Suppressor macrophage treated with lipopolysaccharide for 4 hours (primary cell): ENCODE measurements around the gene MED16.
A peak's percentile ranks its signal among the peaks of the same experiment; 100 is the strongest.
"Not testable (repeated sequence)": the region's sequence is repeated elsewhere in the genome, so short reads cannot be mapped to it uniquely, and the experiment has no call there.

Experiments used
- DNase-seq: peaks from one replicate; pipeline ENCODE4 v3.0.0-alpha.2; 2020

Gene MED16

GRCh38 chr19:888581-889385, 4.2 kb downstream of the MED16 start:
- no peak for DNase-seq

GRCh38 chr19:887599-887998, 5.4 kb downstream of the MED16 start:
- DNase-seq, result no peak

GRCh38 chr19:887072-887471, 5.9 kb downstream of the MED16 start:
- DNase-seq, result no peak

DNA sequence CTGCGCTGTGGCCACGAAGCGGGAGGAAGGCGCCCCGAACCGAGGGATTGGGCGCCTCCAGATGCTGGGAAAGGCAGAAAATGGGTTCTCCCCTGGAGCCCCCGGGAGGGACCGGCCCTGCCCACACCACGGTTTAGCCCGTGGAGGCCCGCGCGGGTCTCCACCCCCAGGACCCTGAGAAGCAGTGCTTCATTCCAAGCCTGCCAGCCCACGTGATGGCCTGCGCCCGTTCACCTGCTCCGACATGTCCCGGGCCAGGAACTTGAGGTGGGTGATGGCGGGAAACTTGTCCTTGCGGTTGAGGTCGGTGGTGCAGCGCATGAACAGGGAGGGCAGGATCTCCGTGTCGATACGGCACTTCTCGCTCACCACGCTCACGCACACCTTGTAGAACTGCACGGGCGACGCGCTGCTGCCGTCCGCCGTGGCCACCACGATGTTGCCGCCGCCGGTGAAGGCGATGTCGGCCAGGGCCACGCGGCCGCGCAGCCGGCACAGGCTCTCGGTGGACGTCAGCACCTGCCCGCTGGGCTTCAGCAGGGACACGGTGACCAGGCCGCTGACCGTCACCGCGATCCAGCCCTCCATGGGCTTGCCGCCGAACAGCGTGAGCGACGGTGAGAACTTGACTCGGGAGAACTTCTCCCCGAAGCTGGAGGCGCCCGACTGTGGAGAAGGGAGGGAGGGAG, 7.3 kb downstream of the MED16 start:
- DNase-seq, result no peak

DNA sequence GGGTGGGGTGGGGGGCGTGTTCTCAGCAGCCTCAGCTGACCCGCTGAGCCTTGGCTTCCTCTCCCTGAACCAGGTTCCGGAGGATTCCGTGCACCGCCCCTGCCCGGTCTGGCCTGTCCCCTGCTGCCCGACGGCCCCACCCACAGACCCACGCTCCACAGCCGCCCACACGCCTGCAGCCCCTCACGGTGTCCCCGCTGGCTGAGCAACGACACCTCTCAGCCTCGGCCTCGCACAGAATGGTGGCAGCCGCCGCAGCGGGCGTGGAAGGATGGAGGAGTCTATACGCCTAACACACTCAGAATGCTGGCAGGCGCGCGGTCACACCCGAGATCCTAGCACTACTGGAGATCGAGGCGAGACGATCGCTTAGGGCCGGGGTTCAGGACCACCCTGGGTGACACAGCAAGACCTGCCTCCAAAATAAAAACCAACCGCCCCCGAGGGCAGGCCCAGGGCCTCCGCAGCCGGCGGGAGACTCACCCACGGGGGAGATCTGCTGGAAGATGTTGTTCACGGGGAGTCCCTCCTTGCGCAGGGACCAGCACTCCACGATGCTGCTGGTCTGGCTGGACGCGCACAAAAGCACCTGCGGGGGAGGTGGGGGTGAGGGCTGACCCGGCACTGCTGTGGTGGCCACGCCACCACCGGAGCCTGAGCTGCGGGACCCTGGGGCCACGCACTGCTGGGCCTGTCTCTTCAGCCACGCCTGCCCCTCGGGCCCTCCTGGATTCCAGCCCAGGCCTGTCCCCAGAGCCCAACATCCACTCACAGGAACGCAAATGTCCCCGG, 8.4 kb downstream of the MED16 start:
- DNase-seq, result no peak

DNA sequence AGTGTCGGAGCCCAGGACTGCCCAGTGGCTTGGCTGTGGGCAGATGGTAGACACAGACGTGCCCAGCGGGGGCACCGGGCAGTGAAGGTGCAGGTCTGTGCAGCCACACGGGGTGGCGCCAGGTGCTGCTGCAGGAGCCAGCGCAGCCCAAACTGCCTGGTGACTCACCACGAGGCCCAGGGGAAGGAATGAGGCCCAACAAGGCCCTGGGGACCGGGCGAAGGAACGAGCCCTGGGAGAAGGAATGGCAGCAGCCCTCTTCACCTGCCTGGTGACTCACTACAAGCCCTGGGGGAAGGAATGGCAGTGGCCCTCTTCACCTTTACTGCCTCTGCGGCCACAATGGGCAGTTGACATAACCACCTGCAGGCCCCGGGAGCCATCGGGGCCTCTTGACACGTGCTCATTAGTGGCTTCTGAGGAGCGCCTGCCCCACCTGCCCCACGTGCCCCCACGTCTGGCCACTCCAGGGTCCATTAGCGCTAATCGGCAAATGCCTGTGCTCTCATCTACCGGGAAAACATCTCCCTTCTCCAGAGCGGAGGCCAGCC, 9.3 kb downstream of the MED16 start:
- DNase-seq, result no peak

GRCh38 chr19:882871-883497, 10.0 kb downstream of the MED16 start:
- DNase-seq, result no peak

DNA sequence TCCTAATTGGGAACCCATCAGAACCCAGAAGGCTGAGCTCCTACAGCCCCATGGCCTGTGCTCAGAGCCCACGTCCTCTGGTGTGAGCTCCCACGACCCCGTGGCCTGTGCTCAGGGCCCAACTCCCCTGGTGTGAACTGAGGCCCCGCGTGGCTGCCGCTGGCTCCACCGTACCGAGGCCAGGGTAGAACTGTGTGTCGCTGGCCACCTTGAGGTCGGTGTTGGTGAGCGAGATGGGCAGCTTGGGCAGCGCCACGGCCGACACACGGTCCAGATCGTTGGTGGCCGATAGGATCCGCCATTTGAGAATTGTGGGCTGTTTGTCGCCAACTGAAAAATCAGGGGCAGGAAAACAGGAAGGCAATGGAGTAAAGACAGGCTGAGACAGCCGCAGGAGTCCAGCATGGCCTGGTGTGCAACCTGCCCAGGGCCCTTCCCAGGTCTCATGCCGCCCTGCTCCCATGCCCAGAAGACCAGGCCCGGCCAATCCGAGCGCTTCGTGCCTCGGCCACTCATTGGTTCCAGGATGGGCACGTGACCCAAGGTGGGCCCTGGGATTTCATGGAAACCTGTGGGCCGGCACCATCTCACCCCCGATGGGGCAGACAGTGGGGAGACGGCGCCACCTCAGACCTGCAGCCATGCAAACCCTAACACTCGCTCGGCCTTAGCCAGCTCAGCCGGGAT, 11.5 kb downstream of the MED16 start:
- no peak for DNase-seq

DNA sequence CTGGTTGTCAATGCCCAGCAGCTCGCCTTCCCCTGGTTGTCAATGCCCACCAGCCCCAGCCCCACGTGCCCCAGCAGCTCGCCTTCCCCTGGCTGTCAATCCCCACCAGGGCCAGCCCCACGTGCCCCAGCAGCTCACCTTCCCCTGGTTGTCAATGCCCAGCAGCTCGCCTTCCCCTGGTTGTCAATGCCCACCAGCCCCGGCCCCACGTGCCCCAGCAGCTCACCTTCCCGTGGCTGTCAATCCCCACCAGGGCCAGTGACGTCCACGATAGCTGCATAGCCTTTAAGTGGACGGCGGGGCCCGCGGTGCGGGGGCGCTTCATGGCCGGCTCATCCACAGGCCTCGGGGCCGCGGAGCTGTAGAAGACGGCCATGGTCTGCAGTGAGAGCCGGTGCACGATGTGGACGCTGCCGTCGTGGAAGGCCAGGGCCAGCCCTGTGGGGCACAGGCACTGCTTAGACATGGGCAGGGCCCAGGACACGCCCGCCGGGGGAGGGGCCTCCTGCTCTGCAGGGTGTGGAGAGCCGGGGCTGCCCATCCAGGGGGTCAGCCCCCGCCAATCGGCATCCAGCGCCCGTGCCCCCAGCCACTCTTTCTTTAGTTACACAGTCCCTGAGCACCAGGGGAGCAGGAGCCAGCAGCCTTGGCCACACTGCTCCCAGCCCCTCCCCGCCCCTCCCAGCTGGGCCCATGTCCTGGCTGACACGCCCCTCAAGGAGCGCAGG, 13.1 kb downstream of the MED16 start:
- no peak for DNase-seq

DNA sequence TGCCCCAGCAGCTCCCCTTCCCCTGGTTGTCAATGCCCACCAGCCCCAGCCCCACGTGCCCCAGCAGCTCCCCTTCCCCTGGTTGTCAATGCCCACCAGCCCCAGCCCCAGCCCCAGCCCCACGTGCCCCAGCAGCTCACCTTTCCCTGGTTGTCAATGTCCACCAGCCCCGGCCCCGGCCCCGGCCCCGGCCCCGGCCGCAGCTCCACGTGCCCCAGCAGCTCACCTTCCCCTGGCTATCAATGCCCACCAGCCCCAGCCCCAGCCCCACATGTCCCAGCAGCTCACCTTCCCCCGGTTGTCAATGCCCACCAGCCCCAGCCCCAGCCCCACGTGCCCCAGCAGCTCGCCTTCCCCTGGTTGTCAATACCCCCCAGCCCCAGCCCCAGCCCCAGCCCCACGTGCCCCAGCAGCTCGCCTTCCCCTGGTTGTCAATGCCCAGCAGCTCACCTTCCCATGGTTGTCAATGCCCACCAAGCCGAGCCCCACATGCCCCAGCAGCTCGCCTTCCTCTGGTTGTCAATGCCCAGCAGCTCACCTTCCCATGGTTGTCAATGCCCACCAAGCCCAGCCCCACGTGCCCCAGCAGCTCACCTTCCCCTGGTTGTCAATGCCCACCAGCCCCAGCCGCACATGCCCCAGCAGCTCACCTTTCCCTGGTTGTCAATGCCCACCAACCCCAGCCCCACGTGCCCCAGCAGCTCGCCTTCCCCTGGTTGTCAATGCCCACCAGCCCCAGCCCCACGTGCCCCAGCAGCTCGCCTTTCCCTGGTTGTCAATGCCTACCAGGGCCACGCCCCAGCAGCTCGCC, 14.0 kb downstream of the MED16 start:
- DNase-seq, result not testable (repeated sequence)

DNA sequence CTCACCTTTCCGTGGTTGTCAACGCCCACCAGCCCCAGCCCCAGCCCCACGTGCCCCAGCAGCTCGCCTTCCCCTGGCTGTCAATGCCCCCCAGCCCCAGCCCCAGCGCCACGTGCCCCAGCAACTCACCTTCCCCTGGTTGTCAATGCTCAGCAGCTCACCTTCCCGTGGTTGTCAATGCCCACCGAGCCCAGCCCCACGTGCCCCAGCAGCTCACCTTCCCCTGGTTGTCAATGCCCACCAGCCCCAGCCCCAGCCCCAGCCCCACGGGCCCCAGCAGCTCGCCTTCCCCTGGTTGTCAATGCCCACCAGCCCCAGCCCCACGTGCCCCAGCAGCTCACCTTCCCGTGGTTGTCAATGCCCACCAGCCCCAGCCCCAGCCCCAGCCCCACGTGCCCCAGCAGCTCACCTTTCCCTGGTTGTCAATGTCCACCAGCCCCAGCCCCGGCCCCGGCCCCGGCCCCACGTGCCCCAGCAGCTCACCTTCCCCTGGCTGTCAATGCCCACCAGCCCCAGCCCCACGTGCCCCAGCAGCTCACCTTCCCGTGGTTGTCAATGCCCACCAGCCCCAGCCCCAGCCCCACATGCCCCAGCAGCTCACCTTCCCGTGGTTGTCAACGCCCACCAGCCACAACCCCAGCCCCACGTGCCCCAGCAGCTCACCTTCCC, 14.9 kb downstream of the MED16 start:
- not testable (repeated sequence) for DNase-seq

- DNase-seq, result no peak
These were observed 16.1 kb downstream of the MED16 start for GRCh38 chr19:876780-877314.

DNA sequence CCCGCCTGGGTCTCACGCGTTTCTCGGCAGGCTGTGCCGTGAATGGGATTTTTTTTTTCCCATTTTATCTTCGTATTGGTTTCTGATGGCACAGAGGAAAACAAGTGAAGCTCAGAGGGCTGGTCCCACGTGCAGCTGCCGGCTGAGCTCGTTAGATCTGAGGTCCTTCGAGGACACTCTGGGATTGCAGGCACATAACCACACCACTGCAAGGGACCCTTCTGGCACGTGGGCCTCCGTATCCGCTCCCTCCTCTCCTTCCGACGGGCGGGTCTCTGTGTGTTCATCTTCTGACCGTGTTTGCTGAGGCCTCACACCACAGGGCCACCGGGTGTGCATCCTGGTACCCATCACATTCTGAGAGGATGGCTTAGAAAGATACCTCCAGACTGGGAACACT, 16.9 kb downstream of the MED16 start:
- DNase-seq, result no peak

DNA sequence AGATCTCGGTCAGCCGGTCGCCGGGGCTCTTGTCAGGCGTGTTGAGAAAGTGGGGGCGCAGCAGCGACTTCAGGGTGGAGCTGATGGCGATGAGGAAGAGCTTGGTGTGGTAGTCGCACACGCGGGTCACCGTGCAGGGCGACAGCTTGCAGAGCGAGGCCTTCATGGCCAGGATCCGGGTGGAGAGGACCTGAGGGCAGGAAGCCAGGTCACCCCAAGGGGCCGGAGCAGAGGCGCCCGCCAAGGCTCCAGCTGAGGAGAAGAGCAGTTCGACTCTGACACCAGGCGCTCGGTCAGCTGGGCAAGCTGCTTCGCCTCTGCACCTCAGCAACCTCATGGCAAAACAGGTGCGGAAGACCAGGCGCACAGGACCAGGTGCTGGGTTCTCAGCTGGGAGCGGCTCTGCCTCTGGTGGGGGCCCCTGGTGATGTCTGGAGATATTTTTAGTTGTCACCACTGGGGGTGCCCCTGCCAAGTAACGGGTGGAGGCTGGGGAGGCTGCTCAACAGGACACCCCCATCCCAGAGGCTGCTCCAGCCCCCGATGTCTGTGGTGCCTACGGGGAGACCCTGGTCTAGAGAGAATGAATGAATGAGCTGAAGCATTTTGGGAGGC, 17.6 kb downstream of the MED16 start:
- DNase-seq, result no peak

DNA sequence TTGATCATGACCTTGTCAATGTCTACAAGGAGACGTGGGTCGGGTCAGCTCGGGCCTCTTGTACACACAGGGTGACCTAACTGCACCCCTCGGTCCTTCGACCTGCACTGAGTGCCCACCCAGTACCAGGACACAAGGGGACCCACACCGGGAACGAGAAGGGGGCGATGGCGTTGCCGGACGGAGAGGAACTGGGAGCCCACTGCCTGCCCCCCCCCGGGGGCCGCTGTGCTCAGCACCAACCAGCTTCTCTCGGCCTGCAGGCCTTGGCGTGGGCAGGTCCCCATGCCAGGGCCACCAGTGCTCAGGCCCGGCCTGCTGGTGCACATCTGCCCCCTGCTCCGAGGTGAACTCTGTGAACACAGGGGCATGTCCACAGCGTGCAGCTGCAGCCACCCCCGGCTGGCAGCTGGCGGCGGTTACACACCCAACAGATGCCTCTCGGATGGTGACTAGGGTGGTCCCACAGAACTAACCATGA, 19.4 kb downstream of the MED16 start:
- no peak for DNase-seq

- DNase-seq, result peak; percentile 53
These were observed 19.9 kb downstream of the MED16 start for GRCh38 chr19:873084-873483.

- peak; percentile 65 for DNase-seq
These were observed 20.6 kb downstream of the MED16 start for GRCh38 chr19:872266-872951.

GRCh38 chr19:871446-872265, 21.3 kb downstream of the MED16 start:
- no peak for DNase-seq
